NCI-H345 (cell line): Measurements from ENCODE around the gene INTU.
"Not testable (repeated sequence)": the region's sequence is repeated elsewhere in the genome, so short reads cannot be mapped to it uniquely, and the experiment has no call there.

Experiments used
- DNase-seq: peaks from one replicate; lab custom pipeline; 2025; lab: John Stamatoyannopoulos, UW

INTU gene

DNA sequence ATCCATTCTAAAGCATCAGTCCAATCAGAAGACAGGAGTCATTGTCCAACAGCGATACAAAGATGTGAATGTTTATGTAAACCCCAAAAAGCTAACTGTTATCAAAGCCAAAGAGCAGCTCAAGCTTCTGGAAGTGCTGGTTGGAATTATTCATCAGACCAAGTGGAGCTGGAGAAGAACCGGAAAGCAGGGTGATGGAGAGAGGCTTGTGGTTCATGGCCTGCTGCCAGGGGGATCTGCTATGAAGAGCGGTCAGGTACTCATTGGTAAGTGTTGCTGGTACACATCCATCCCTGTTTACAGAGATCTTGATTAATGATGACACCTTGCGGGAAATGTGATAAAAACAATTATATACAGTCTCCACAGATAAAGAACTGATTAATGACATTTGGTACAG lies 11.0 kb downstream of the INTU start:
- no peak for DNase-seq

DNA sequence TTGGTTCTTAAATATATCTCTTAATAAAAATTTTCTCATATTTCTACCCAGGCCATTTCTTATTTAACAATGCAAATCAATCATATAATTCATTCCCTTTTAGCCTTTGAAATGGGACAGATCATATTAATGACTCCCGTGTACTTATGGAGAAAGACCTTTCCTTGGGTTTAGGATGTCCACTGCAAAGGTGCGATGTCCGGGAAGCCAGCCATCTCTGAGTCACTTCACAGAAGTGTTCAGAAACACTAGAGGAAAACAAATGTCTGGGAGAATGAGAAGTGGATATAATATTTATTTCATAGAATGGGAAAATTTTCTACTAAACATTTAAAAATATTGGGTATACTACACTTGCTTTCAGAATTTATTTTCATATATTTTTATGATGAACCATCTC lies 15.3 kb downstream of the INTU start:
- no peak for DNase-seq

GRCh38 chr4:127655590-127655989 lies 22.8 kb downstream of the INTU start:
- not testable (repeated sequence) for DNase-seq

DNA sequence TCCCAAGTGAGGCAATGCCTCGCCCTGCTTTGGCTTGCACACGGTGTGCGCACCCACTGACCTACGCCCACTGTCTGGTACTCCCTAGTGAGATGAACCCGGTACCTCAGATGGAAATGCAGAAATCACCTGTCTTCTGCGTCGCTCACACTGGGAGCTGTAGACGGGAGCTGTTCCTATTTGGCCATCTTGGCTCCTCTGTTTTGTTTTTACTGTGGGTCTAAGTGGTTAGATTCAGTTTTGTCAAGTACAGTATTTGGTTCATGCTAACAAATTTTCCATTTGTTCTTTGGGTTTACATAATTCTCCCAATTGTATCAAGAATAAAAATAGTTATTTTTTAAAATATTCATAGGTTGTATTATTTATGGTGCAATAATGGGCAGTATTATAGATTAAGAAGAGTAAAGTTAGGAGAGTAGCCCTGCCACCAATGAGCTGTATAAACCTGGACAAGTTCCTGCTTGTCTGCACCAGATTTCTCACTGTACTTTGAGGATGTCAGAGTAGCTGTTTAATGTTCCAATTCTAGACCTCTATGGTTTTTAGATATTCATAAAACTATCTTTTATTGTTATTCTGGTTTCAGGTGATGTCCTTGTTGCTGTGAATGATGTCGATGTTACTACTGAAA lies 23.4 kb downstream of the INTU start:
- DNase-seq, result no peak

DNA sequence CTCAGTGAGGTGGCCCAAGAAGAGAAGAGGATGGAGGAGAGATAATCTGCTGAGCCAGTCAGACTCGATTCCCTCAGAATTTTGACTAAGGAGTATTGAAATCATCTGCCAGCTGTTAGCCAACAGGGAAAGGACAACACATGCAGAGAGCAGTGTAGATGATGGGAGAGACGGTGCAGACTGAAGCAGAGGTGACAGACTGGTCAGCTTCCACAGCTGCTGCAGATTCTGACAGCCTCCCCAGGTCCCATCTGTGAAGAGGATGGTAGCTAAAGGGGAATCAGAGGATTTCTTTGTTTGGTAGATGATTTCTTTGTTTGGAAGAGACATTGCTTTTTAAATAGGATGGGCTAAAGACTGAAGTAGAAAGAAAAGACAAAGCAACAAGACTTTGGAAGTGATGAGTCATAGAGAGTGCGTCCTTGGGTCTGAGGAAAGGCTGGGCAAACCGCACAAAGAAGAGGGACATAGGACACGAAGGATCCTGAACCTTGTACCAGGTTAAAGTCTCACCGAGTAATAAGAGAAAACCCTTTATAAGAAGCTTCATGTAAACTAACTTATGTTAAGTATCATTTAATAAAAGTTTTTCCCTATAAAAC lies 27.6 kb downstream of the INTU start:
- DNase-seq, result no peak

GRCh38 chr4:127667116-127667515 lies 34.4 kb downstream of the INTU start:
- no peak for DNase-seq

GRCh38 chr4:127667772-127668171 lies 35.0 kb downstream of the INTU start:
- no peak for DNase-seq

GRCh38 chr4:127668770-127669169 lies 36.0 kb downstream of the INTU start:
- no peak for DNase-seq

DNA sequence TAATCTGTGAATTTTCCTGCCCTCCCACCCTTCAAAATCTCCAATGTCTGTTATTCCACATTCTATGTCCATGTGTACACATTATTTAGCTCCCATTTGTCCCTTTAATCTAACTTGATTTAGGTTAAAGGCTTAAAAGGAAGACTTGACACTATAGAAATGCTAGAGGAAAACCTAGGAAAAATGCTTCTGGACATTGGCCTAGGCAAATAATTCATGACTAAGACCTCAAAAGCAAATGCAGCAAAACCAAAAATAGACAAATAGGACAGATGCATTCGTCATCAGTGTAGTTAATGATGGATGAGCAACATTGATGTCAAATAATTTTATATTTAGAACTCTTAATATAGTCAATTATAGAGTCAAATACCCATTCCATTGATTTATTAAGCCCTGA lies 36.9 kb downstream of the INTU start:
- no peak for DNase-seq

- DNase-seq, result no peak
These were observed 39.4 kb downstream of the INTU start for GRCh38 chr4:127672111-127672510.

DNA sequence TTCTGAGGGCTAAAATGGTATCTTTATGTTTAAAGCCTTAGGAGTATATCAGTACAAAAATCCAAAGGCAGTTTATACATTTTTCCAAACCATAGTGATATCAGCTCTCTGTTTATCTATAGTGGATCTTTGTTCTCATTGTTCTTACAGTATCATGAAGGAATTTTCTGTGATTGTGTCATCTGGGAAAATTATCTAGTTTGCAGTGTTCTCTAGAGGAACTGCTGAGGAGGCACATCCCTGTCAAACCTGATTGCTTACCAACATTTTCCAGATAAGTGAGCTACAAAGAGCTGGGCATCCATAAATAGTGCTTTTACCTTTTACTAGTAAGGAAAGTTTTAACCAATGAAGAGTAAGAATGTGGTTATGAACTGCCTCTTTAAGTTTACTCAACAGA lies 52.5 kb downstream of the INTU start:
- DNase-seq, result no peak

DNA sequence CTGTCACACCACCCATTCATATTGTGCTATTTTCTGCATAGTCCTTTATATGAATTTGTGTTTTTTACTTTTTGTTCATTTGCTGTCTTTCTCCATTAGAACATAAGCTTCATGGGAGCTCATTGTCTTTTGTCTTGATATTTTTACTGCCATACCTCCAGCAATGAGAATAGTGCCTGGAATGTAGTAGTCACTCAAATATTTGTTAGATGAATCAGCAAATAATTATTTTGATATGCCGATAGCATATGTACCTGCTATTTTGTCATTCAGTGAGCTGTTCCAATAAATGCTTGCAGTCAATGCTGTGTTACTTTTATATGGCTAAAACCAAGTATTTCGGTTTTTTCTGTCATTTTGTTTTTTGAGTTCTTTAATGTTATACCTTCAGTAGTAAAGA lies 53.9 kb downstream of the INTU start:
- no peak for DNase-seq

DNA sequence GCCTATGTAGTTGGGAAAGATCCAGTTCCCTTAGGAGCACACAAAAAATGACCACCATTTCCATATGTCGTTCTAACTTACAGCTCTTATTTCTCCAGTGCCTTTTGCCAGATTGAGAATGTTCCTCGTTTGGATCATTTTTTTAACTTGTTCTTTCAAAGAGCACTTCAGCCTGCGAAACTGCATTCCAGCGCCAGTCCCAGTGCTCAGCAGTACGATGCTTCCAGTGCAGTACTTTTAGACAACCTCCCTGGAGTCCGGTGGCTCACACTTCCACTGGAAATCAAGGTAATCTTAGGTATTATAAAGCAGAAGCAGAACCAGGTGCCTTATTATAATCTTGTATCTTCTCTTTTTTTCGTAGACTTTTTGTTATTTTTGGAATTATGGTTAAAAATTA lies 54.8 kb downstream of the INTU start:
- DNase-seq, result no peak

DNA sequence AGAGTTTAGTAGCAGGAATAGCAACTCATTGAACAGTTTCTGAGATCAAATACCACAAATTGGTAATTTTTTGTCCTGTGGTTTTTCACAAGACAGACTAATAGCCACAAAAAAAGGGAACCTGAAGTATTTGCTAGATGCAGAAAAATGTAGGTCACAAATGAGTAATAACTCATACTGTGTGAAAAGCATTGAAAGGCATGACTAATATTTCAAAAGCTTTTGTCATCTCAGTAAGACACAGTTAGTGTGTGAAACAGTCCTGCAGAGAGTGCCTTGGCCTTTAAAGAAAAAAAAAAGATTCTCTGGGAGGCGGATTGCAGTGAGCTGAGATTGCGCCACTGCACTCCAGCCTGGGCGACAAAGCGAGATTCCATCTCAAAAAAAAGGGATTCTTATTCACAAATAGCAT lies 66.0 kb downstream of the INTU start:
- no peak for DNase-seq

GRCh38 chr4:127708985-127709384 lies 76.2 kb downstream of the INTU start:
- DNase-seq, result no peak

DNA sequence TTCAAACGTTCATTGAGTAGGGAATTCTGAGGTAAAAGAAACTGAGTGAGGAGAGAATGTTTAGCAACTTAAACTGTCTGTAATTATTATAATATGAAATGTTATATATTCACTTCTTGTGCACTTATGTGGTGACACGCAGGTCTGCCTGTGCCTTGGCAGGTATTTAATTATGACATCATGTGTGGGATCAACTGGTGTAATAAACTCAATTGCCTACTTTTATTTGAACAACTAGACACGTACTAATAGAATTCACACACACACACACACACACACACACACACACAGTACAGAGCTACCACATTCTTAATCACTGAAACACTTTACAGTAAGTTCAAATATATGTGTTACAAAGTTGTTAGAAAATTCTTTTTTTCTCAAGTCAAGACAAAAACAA lies 76.7 kb downstream of the INTU start:
- no peak for DNase-seq

DNA sequence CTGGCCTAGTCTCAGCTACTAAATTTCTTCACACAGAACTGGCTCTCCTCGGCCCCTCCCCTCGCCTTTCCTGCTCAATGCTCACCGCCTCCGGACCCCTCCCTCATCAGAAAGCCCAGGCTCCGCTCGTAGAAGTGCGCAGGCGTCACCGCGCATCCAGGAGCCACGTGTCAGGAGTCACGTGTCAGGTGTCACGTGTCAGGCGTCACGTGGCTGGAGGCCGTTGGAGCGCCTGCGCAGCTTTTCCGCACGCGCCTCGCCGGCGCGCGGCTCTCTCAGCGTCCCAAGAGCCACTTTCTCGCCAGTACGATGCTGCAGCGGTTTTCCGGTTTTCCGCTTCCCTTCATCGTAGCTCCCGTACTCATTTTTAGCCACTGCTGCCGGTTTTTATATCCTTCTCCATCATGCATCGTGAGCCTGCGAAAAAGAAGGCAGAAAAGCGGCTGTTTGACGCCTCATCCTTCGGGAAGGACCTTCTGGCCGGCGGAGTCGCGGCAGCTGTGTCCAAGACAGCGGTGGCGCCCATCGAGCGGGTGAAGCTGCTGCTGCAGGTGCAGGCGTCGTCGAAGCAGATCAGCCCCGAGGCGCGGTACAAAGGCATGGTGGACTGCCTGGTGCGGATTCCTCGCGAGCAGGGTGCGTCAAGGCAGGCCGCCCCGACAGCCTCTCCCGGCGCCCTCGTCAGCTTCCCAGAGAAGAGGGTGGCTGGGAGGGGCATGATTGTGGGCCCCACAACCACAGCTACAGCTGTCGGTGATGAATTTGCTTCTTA lies 97.6 kb downstream of the INTU start, which contains the start of gene SLC25A31:
Gene SLC25A31 (plus strand): TSS at position 259 of the 772 bp plus-strand sequence. CDS start 146 bp downstream, at position 405.
- DNase-seq, result no peak

- DNase-seq, result no peak
These were observed 98.6 kb downstream of the INTU start for GRCh38 chr4:127731406-127731805.

DNA sequence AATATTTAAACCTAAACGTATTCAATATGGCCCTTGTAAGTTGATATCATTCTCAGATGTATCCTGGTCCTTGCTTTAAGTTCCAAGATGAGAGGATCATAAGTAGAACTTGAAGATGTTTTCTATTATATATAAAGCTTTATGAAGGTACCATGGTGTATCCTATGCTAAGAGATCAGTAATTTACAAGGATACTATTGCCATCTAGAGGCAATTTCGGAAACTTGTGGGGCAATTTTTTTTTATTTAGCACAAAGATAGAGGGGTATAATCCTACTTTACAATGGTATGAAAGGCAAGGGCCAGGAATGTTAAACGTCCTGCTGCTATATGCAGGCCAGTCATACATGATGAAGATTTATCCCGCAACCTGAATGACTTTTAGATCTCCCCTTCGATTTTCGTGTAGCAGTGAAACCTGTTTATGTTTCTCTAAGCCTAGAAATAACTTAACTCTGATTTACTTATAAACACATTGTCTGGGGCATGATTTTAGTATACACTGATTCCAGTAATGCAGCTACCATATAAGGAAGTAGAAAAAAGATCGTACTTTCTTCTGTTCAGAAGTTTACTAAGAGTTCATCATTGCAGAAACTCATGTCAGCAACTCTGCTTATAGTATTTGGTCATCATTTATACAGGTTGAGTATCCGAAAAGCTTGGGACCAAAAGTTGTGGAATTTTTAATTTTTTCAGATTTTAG lies 100.0 kb downstream of the INTU start:
- DNase-seq, result peak; percentile 28

DNA sequence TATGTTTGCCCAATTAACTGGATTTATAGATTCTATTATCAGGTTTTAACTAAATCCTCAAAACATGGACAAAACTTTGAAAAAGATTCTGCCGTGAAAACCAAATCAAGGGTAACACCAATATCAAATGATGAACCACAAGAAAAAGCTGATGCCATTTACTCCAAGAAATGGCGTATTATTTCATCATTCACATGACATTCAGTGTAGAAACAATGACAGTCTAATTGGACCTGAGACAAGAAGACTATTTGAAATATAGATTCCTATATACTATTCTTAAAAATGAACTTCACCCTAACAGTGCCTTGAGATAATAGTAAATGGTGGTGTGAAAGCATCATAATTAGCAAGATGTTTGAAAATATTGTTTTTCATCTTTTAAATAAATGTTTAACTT lies 102.2 kb downstream of the INTU start:
- DNase-seq, result no peak

- no peak for DNase-seq
These were observed 104.5 kb downstream of the INTU start for GRCh38 chr4:127737295-127737694.

DNA sequence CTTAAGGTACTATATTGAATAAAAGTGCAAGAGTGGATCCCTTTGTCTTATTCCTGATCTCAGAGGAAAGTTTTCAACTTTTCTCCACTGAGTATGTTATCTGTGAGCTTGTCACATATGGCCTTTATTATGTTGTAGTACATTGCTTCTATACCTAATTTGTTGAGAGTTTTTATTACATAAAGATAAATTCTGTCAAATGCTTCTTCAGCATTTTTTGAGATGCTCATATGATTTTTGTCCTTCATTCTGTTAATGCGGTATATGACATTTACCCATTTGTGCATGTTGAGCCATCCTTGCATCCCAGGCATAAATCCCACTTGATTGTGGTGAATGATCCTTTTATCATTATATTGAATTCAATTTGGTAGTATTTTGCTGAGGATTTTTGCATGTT lies 108.5 kb downstream of the INTU start:
- DNase-seq, result no peak

DNA sequence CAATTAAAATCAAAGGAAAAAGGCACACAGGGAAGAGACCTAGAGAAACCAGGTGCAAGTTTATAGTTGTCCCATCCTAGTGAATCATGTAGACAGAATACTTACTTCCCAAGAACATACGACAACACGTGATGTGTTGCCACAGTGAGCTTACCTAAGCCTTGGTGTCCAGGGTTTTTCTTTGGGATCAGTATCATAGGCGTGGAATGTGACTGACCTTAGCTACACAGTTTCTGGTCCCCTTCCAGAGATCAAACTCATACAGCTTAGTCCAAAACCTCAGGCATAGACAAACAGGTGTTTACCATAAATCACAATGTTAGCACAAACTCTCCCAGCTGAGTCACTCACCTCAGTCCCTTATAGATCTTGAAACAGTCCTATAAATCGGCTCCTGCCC lies 115.1 kb downstream of the INTU start:
- no peak for DNase-seq
